Measurements from ENCODE around the gene BCKDHA.

The BCKDHA gene

DNA sequence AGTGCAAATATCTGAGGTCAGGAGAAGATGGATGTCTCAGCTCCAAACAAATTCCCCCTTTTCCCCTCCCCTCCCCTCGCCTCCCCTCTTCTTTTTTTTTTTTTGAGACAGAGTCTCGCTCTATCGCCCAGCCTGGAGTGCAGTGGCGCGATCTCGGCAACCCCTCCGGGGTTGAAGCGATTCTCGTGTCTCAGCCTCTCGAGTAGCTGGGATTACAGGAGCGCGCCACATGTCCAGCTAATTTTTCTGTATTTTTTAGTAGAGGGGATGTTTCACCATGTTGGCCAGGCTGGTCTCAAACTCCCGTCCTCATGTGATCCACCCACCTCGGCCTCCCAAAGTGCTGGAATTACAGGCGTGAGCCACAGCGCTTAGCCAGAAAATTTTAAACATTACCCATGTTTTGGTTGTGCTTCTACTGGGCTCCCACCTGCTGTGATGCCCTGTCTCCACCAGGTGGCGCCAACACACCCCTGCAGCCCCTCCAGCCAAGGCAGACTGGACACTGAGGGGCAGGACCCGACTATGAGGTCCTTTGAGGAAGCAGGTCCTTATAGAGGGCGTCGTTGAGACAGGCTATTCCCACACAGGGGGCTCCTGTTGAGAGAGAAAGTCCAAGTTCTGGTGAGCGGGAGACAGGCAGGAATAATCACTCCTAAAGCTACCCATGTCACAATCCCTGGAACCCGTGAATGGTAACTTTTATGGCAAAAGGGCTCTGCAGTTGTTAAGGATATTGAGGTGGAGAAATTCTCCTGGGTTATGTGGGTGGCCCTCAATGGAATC, 51.7 kb downstream of the BCKDHA start:
- DNase-seq (ENCODE audit: low read depth in 1 of 2, low spot score in 1 of 2) = peak; percentile 64 to 68
- no peak overlapping the region for H3K27ac ChIP-seq (replicated peaks)
- H3K4me3 ChIP-seq (replicated peaks; ENCODE audit: insufficient read depth, low read length) = peak overlapping the region; percentile 7
- TF ChIP-seq POLR2AphosphoS5 (IDR thresholded peaks at IDR 0.05; ENCODE audit: low read depth) = no peak
- TF ChIP-seq, protein P1, sequence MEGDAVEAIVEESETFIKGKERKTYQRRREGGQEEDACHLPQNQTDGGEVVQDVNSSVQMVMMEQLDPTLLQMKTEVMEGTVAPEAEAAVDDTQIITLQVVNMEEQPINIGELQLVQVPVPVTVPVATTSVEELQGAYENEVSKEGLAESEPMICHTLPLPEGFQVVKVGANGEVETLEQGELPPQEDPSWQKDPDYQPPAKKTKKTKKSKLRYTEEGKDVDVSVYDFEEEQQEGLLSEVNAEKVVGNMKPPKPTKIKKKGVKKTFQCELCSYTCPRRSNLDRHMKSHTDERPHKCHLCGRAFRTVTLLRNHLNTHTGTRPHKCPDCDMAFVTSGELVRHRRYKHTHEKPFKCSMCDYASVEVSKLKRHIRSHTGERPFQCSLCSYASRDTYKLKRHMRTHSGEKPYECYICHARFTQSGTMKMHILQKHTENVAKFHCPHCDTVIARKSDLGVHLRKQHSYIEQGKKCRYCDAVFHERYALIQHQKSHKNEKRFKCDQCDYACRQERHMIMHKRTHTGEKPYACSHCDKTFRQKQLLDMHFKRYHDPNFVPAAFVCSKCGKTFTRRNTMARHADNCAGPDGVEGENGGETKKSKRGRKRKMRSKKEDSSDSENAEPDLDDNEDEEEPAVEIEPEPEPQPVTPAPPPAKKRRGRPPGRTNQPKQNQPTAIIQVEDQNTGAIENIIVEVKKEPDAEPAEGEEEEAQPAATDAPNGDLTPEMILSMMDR (IDR thresholded peaks at IDR 0.05; ENCODE audit: insufficient read depth, low read length) = peak; percentile 89
- H3K27me3 ChIP-seq (ENCODE audit: insufficient read depth, poor library complexity, severe bottlenecking) = no peaks in the 10 kb centered on the region

DNA sequence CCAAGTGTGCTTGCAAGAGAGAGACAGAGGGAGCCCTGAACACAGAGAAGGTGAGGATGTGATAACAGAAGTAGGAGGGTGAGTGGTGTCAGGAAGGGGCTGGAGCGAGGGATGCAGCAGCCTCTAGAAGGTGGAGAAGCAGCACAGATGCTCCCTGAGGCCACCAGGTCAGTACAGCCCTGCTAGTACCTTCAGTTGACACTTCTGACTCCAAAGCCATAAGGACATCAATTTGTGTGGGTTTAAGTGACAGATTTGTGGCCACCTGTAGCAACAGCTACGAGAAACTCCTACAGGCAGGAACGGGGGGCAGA, 52.2 kb downstream of the BCKDHA start:
- Histone ChIP-seq H3K27ac (replicated peaks) (no peak overlapping the region), H3K4me3 (replicated peaks; ENCODE audit: insufficient read depth, low read length) (no peak overlapping the region), H3K27me3 (ENCODE audit: insufficient read depth, poor library complexity, severe bottlenecking) (no peaks in the 10 kb centered on the region)
- no peak for DNase-seq (ENCODE audit: low read depth in 1 of 2, low spot score in 1 of 2)
- TF ChIP-seq SPI1 (IDR thresholded peaks at IDR 0.05; ENCODE audit: borderline replicate concordance, low read depth) (no peak), POLR2AphosphoS5 (IDR thresholded peaks at IDR 0.05; ENCODE audit: low read depth) (no peak), GABPA (IDR thresholded peaks at IDR 0.05; ENCODE audit: low read depth) (no peak)
- TF ChIP-seq, protein P1 (IDR thresholded peaks at IDR 0.05; ENCODE audit: insufficient read depth, low read length) = no peak

DNA sequence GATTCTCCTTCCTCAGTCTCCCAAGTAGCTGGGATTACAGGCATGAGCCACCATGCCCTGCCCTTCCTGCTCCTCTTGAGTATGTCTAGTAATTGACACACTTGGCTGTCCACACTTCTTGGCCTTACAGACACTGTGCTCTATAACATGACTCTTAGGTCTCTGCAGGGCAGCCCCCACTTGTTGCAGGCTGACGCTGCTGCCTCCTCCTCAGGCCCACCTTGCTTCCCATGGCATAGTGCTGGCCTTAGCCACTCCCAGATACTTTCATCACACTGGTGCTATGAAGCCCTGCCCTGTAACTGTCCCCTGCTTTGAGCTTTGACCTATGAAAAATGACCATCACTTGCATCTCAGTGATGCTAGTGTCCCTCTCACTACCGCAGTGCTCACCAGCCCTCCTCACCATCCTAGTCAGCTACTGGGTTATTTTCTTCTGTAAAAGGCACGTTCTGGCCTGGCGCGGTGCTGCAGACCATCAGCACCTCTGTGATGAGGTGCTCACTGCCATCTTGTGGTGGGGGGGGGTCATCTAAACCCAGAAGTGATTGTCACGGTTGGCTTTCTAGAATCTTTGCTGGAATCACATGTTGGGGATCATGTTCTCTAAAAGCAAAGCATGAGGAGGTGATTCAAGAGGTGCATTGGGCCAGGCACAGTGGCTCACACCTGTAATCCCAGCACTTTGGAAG, 55.1 kb downstream of the BCKDHA start:
- H3K4me3 ChIP-seq (replicated peaks; ENCODE audit: insufficient read depth, low read length) = no peak overlapping the region
- H3K27me3 ChIP-seq (ENCODE audit: insufficient read depth, poor library complexity, severe bottlenecking) = peaks cover 12% of the 10 kb centered on the region
- no peak for DNase-seq (ENCODE audit: low read depth in 1 of 2, low spot score in 1 of 2)
- no peak overlapping the region for H3K27ac ChIP-seq (replicated peaks)
- no peak for TF ChIP-seq SPI1 (IDR thresholded peaks at IDR 0.05; ENCODE audit: borderline replicate concordance, low read depth)
- TF ChIP-seq, protein P2, sequence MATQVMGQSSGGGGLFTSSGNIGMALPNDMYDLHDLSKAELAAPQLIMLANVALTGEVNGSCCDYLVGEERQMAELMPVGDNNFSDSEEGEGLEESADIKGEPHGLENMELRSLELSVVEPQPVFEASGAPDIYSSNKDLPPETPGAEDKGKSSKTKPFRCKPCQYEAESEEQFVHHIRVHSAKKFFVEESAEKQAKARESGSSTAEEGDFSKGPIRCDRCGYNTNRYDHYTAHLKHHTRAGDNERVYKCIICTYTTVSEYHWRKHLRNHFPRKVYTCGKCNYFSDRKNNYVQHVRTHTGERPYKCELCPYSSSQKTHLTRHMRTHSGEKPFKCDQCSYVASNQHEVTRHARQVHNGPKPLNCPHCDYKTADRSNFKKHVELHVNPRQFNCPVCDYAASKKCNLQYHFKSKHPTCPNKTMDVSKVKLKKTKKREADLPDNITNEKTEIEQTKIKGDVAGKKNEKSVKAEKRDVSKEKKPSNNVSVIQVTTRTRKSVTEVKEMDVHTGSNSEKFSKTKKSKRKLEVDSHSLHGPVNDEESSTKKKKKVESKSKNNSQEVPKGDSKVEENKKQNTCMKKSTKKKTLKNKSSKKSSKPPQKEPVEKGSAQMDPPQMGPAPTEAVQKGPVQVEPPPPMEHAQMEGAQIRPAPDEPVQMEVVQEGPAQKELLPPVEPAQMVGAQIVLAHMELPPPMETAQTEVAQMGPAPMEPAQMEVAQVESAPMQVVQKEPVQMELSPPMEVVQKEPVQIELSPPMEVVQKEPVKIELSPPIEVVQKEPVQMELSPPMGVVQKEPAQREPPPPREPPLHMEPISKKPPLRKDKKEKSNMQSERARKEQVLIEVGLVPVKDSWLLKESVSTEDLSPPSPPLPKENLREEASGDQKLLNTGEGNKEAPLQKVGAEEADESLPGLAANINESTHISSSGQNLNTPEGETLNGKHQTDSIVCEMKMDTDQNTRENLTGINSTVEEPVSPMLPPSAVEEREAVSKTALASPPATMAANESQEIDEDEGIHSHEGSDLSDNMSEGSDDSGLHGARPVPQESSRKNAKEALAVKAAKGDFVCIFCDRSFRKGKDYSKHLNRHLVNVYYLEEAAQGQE (IDR thresholded peaks at IDR 0.05; ENCODE audit: insufficient replicate concordance, low read depth) = no peak
- TF ChIP-seq, protein P1 (IDR thresholded peaks at IDR 0.05; ENCODE audit: insufficient read depth, low read length) = no peak
- TF ChIP-seq GABPA (IDR thresholded peaks at IDR 0.05; ENCODE audit: low read depth) = no peak
- TF ChIP-seq POLR2AphosphoS5 (IDR thresholded peaks at IDR 0.05; ENCODE audit: low read depth) = no peak

DNA sequence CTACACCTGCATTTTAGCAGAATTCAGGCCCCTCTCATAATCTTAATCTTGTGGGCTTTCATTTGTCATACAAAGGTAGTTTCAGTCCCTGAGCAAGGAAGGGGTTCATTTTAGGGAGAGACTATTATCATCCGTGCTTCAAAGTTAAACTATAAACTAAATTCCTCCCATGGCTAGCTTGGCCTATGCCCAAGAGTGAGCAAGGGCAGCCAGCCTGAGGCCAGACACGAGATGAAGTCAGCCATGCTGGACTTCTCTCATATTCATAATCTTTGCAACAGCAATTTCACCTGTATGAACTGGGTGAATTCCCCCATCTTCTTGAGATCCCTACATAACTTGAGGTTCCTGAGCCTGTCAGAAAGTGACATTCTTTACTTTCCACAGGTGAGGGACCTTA, 58.3 kb downstream of the BCKDHA start:
- H3K4me3 ChIP-seq (replicated peaks; ENCODE audit: insufficient read depth, low read length) = no peak overlapping the region
- H3K27ac ChIP-seq (replicated peaks) = no peak overlapping the region
- no peak for DNase-seq (ENCODE audit: low read depth in 1 of 2, low spot score in 1 of 2)
- H3K27me3 ChIP-seq (ENCODE audit: insufficient read depth, poor library complexity, severe bottlenecking) = peaks cover 14% of the 10 kb centered on the region
- TF ChIP-seq, protein P2 (IDR thresholded peaks at IDR 0.05; ENCODE audit: insufficient replicate concordance, low read depth) = no peak
- TF ChIP-seq POLR2AphosphoS5 (IDR thresholded peaks at IDR 0.05; ENCODE audit: low read depth) (no peak), GABPA (IDR thresholded peaks at IDR 0.05; ENCODE audit: low read depth) (no peak), SPI1 (IDR thresholded peaks at IDR 0.05; ENCODE audit: borderline replicate concordance, low read depth) (no peak)
- TF ChIP-seq, protein P1 (IDR thresholded peaks at IDR 0.05; ENCODE audit: insufficient read depth, low read length) = no peak
